SK-N-MC (cell line): Measurements from ENCODE around the gene LLGL2.

Experiments
- EZH2 ChIP-seq: fragments of 200-600 bp; sonication (generic); IDR thresholded peaks from one replicate; pipeline ENCODE4 v1.6.1; 2017; ENCODE audit warnings: antibody characterized with exemption
- POLR2AphosphoS5 ChIP-seq: IDR thresholded peaks from 2 replicates; pipeline ENCODE4 v1.6.1; 2012; ENCODE audit warnings: mild to moderate bottlenecking, low read depth, low read length, borderline replicate concordance

DNA sequence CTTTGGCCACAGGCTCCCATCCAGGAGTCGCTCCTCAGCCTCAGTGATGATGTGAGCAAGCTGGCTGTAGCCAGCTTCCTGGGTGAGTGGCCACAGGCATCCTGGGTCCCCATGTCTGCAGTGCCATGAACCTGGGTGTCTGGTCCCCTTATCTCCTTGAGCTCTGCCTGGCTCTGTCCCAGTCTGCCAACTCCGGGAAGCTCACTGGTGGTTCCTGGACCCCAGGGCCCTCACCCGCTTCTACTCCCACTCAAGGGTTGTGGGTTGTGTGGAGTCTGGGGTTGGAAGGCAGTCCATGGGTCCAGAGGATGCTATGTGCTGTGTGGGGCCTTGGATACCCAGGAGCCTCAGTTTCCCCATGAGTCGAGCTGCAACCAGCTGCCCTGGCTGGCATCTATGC, 96.0 kb downstream of the LLGL2 start:
- TF ChIP-seq EZH2 (no peak), POLR2AphosphoS5 (no peak)
